K562 (cell line): ENCODE measurements around the gene TCF25. TPM values are rescaled to one million over a fixed set of nuclear protein-coding genes. Genes with fewer than 3 reads are reported as not detected.

Source experiments
- ATAC-seq: fragments of 200-7000 bp; cut with Tn5 transposase; 3 replicates; pipeline ENCODE4 v1.9.1; 2020; ENCODE audit warnings: moderate library complexity
- BruUV-seq: library from RNA; stranded (reverse); fragments of 400-500 nt; replicated peaks from 2 replicates; lab custom pipeline; 2021; lab: Mats Ljungman, UMichigan
- CTCF ChIA-PET: fragments of 300-600 bp; formaldehyde crosslinking; extraction: SDS; loops from one replicate; lab custom pipeline; 2021; ENCODE audit warnings: low intra/inter-chr PET ratio; lab: Yijun Ruan, JAX
- POLR2A ChIA-PET: fragments of 300-600, 350-650 bp; sonication (Branson Sonifier 250); formaldehyde crosslinking; extraction: SDS; loops from one replicate; lab custom pipeline; 2021; ENCODE audit warnings: antibody characterized with exemption, inconsistent platforms; lab: Yijun Ruan, JAX
- DNase-seq, 4 experiments: peaks; one replicate each; pipeline versions ENCODE4 v3.0.0 to v3.0.0-alpha.2; 2011 to 2018; ENCODE audit warnings: low spot score in 3 of 4, mixed read lengths in 3 of 4; ENCODE audit errors: extremely low read depth in 1 of 4
- FAIRE-seq: peaks from 2 replicates; lab custom pipeline; 2011; peaks lifted over from hg19 to GRCh38; lab: Jason Lieb, UNC
- H2AFZ ChIP-seq: 2 replicates; pipeline ENCODE4 v1.6.0; 2011; ENCODE audit warnings: low read depth, low read length, control low read depth, inconsistent platforms
- H3K27ac ChIP-seq: fragments of 200-600 bp; 3 replicates; pipeline ENCODE4 v1.8.0; 2011; ENCODE audit warnings: low read depth, mild to moderate bottlenecking, control low read depth, inconsistent platforms, low read length, moderate library complexity, mixed read lengths; ENCODE audit errors: extremely low read depth
- H3K27me3 ChIP-seq, 2 experiments: fragments of 300-600 bp in 1 of 2; 2 replicates in 1 of 2; 3 replicates in 1 of 2; pipeline versions ENCODE4 v1.6.0 to v1.8.0; 2011; ENCODE audit warnings: inconsistent platforms in 2 of 2, low read length in 2 of 2, mild to moderate bottlenecking in 1 of 2, mixed read lengths in 1 of 2, moderate library complexity in 1 of 2; ENCODE audit not compliant: control insufficient read depth in 2 of 2, insufficient read depth in 2 of 2
- H3K36me3 ChIP-seq: fragments of 300-600 bp; 3 replicates; pipeline ENCODE4 v1.8.0; 2011; ENCODE audit warnings: mild to moderate bottlenecking, low read length, inconsistent platforms; ENCODE audit not compliant: control insufficient read depth, insufficient read depth
- H3K4me1 ChIP-seq, 2 experiments: fragments of 200-600 bp in 1 of 2; replicated peaks in 1 of 2; 2 replicates in 1 of 2; 3 replicates in 1 of 2; pipeline versions ENCODE4 v1.5.1 to v1.8.0; 2011; ENCODE audit warnings: inconsistent platforms in 2 of 2, low read length in 2 of 2, mild to moderate bottlenecking in 1 of 2, mixed read lengths in 1 of 2, moderate library complexity in 1 of 2; ENCODE audit not compliant: control insufficient read depth in 2 of 2, insufficient read depth in 2 of 2
- H3K4me2 ChIP-seq: 2 replicates; pipeline ENCODE4 v1.6.1; 2011; ENCODE audit warnings: low read length, control low read depth, inconsistent platforms, mixed read lengths; ENCODE audit not compliant: insufficient read depth
- H3K4me3 ChIP-seq: fragments of 200-600 bp; sonication (generic), shearing (Covaris generic); 2 replicates; pipeline ENCODE4 v1.5.1; 2016; ENCODE audit warnings: control low read depth, inconsistent platforms
- H3K79me2 ChIP-seq: fragments of 200-600 bp; 3 replicates; pipeline ENCODE4 v1.8.0; 2011; ENCODE audit warnings: low read length, inconsistent platforms; ENCODE audit not compliant: control insufficient read depth, insufficient read depth
- H3K9ac ChIP-seq, 2 experiments: 2 replicates each; pipeline versions ENCODE4 v1.6.0 to v1.6.1; 2011; ENCODE audit warnings: low read depth in 2 of 2, low read length in 2 of 2, control low read depth in 1 of 2, inconsistent platforms in 1 of 2, mild to moderate bottlenecking in 1 of 2, mixed read lengths in 1 of 2; ENCODE audit not compliant: insufficient read depth in 1 of 2
- H3K9me1 ChIP-seq: one replicate; pipeline ENCODE4 v1.6.0; 2011; ENCODE audit warnings: inconsistent platforms, mild to moderate bottlenecking, low read length, moderate library complexity; ENCODE audit not compliant: control insufficient read depth, insufficient read depth
- H3K9me3 ChIP-seq: replicated peaks from 2 replicates; pipeline ENCODE4 v1.5.1; 2011; ENCODE audit warnings: low read depth, low read length, inconsistent platforms; ENCODE audit not compliant: control insufficient read depth, insufficient read depth
- H4K20me1 ChIP-seq: replicated peaks from 2 replicates; pipeline ENCODE4 v1.6.1; 2011; ENCODE audit warnings: low read length, inconsistent platforms, mixed read lengths; ENCODE audit not compliant: control insufficient read depth, insufficient read depth
- CCAR2 ChIP-seq: fragments of 200-400 bp; formaldehyde crosslinking; IDR thresholded peaks from 2 replicates; pipeline ENCODE4 v1.6.1; 2017; ENCODE audit warnings: mild to moderate bottlenecking, low read depth, low read length
- E2F3 ChIP-seq: fragments of 250-450 bp; sonication (Bioruptor Pico); IDR thresholded peaks from 2 replicates; pipeline ENCODE4 v1.4.0; 2020; ENCODE audit warnings: mild to moderate bottlenecking
- POLR2A ChIP-seq: fragments of 450-650 bp; conservative IDR thresholded peaks from 2 replicates; pipeline ENCODE4 v1.6.1; 2016
- POLR2G ChIP-seq: fragments of 200-400 bp; formaldehyde crosslinking; IDR thresholded peaks from 2 replicates; pipeline ENCODE4 v1.6.1; 2017; ENCODE audit warnings: low read depth, mild to moderate bottlenecking, antibody characterized with exemption, low read length, moderate library complexity
- RAD51 ChIP-seq: fragments of 450-650 bp; IDR thresholded peaks from 2 replicates; pipeline ENCODE4 v1.7.1; 2016; ENCODE audit warnings: low read depth, mild to moderate bottlenecking, borderline replicate concordance
- RBFOX2 ChIP-seq: fragments of 200-400 bp; formaldehyde crosslinking; IDR thresholded peaks from 2 replicates; pipeline ENCODE4 v1.6.1; 2017; ENCODE audit warnings: low read depth, mild to moderate bottlenecking, low read length, moderate library complexity
- TCF7L2 ChIP-seq: fragments of 150-350 bp; IDR thresholded peaks from 2 replicates; pipeline ENCODE4 v1.6.1; 2016; ENCODE audit warnings: low read depth, mild to moderate bottlenecking, low read length, moderate library complexity
- WGBS: fragments of 100-300 bp; shearing (Covaris generic); methylation state at CpG from one replicate; pipeline ENCODE4 v1.1.6; 2016; ENCODE audit warnings: low coverage, mixed read lengths; ENCODE audit not compliant: insufficient coverage; ENCODE audit errors: missing lambda C conversion rate; 5-methylcytosine and 5-hydroxymethylcytosine counted together
- in situ Hi-C: fragments of 300-500 bp; cut with MboI; formaldehyde crosslinking; loops from 4 replicates; pipeline ENCODE4 v1.15.0; 2018; ENCODE audit warnings: inconsistent platforms, mixed read lengths
- intact Hi-C: fragments of 100-400 bp; cut with micrococcal nuclease; formaldehyde crosslinking; loops from 2 replicates; pipeline ENCODE4 v1.14.2; 2022
- polyA plus RNA-seq, 8 experiments: library from polyadenylated mRNA; depleted of rRNA in 4 of 8; stranded (reverse) in 5 of 8; unstranded in 3 of 8; fragments of >200 nt; fragmentation: Nextera tagmentation in 2 of 8; fragmentation: Illumina TruSeq in 1 of 8; extraction: Ambion mirVana in 2 of 8; extraction: Trizol in 1 of 8; gene quantifications; 2 replicates each; pipeline versions ENCODE4 v1.2.1 to v1.2.3, GENCODE V29; 2011 to 2014; ENCODE audit warnings: inconsistent platforms in 1 of 8, missing spikeins in 1 of 8
- total RNA-seq, 7 experiments: library from RNA; depleted of rRNA in 6 of 7; stranded (reverse); fragments of >200 nt in 6 of 7; fragmentation: Illumina TruSeq in 2 of 7; extraction: Trizol in 2 of 7; gene quantifications; 2 replicates each; pipeline versions ENCODE4 v1.2.1 to v1.2.3, GENCODE V29; 2011 to 2021; ENCODE audit warnings: low replicate concordance in 1 of 7

TCF25 gene
- total and polyA plus RNA-seq, 9 of the 15 experiments (the other 6 are each of a cell fraction or from before 2014, with no cell fraction given), result 9.0 to 154 (median 83.8) TPM

GRCh38 chr16:89884041-89884421, 10.6 kb downstream of the TCF25 start:
- H3K9me3 ChIP-seq, result no peaks in the 10 kb centered on the region
- no peak overlapping the region for H3K27ac ChIP-seq
- CTCF ChIA-PET, result no interaction called here
- no peak overlapping the region for H3K4me3 ChIP-seq
- POLR2A ChIA-PET, result no interaction called here
- H3K9ac ChIP-seq, result no peak overlapping the region
- no peak overlapping the region for H3K4me2 ChIP-seq
- WGBS, result 91% methylated on average over 4 of the region's 8 CpGs
- peaks cover 88% of the 10 kb centered on the region for H3K36me3 ChIP-seq
- no peak overlapping the region for H2AFZ ChIP-seq
- H3K27me3 ChIP-seq, result no peaks in the 10 kb centered on the region
- no peak for ATAC-seq
- peaks cover 5% of the 10 kb centered on the region for H3K9me1 ChIP-seq
- in situ Hi-C loops, result no loop called here
- TF ChIP-seq POLR2G (peak; percentile 47; the same call in 1 of the 2 replicates), CCAR2 (no peak), POLR2A (0 out of 2 replicates have a peak, but pooled peaks have one; percentile 14), TCF7L2 (no peak), E2F3 (CRISPR knock-in tag) (no peak), RAD51 (no peak), RBFOX2 (peak; percentile 40; the same call in 1 of the 2 replicates)
- 0 out of 5 replicates have a peak, but pooled peaks cover 0 to 3% of the 10 kb centered on the region in 2 experiments for H3K4me1 ChIP-seq
- BruUV-seq, result no TSS peak
- H4K20me1 ChIP-seq, result 0 out of 2 replicates have a peak, but pooled peaks cover 4% of the 10 kb centered on the region
- DNase-seq, result no peak
- peaks cover 36% of the 10 kb centered on the region for H3K79me2 ChIP-seq
- intact Hi-C loops, result no loop called here
- no peak for FAIRE-seq
